CD14-positive monocyte (primary cell): ENCODE results near the gene UBXN6. TPM values are rescaled to one million over a fixed set of nuclear protein-coding genes. Genes with fewer than 3 reads are reported as not detected.

Experiments used
- DNase-seq, 3 donors: peaks; one replicate each; pipeline ENCODE4 v3.0.0-alpha.2; 2011 to 2022
- H2AFZ ChIP-seq: 2 replicates; pipeline ENCODE4 v1.6.0; 2012; ENCODE audit warnings: mild to moderate bottlenecking, low read depth, low read length, inconsistent platforms; ENCODE audit not compliant: insufficient read depth, poor library complexity, severe bottlenecking
- H3K27ac ChIP-seq, 2 donors: 1 replicate in 1 of 2; 2 replicates in 1 of 2; pipeline ENCODE4 v1.5.1; 2012 to 2013; ENCODE audit warnings: low read length in 2 of 2, control low read depth in 1 of 2, inconsistent platforms in 1 of 2, low read depth in 1 of 2, mild to moderate bottlenecking in 1 of 2
- H3K27me3 ChIP-seq, 2 donors: one replicate each; pipeline versions ENCODE4 v1.6.0 to v1.6.1; 2011 to 2013; ENCODE audit warnings: low read length in 2 of 2; ENCODE audit not compliant: control insufficient read depth in 2 of 2, insufficient read depth in 2 of 2
- H3K36me3 ChIP-seq, 2 donors: replicated peaks in 1 of 2; 1 replicate in 1 of 2; 2 replicates in 1 of 2; pipeline versions ENCODE4 v1.5.1 to v1.6.1; 2012 to 2013; ENCODE audit warnings: low read length in 2 of 2, control low read depth in 1 of 2, inconsistent platforms in 1 of 2, mild to moderate bottlenecking in 1 of 2; ENCODE audit not compliant: insufficient read depth in 2 of 2, control insufficient read depth in 1 of 2
- H3K4me1 ChIP-seq, 2 donors: 1 replicate in 1 of 2; 2 replicates in 1 of 2; pipeline versions ENCODE4 v1.5.1 to v1.6.1; 2012 to 2013; ENCODE audit warnings: low read length in 2 of 2, control low read depth in 1 of 2, inconsistent platforms in 1 of 2, mild to moderate bottlenecking in 1 of 2, moderate library complexity in 1 of 2; ENCODE audit not compliant: insufficient read depth in 2 of 2, control insufficient read depth in 1 of 2
- H3K4me2 ChIP-seq: replicated peaks from 2 replicates; pipeline ENCODE3; 2012; ENCODE audit warnings: low read length, moderate library complexity, mild to moderate bottlenecking; ENCODE audit not compliant: poor library complexity, severe bottlenecking; ENCODE audit errors: extremely low read depth
- H3K4me3 ChIP-seq, 3 experiments: fragments of 200-600 bp in 1 of 3; sonication (generic) in 1 of 3; replicated peaks in 1 of 3; 1 replicate in 2 of 3; 2 replicates in 1 of 3; pipeline ENCODE4 v1.5.1; 2011 to 2013; ENCODE audit warnings: low read length in 3 of 3, mild to moderate bottlenecking in 3 of 3, control low read depth in 2 of 3, low read depth in 2 of 3, inconsistent platforms in 1 of 3, moderate library complexity in 1 of 3
- H3K79me2 ChIP-seq: 2 replicates; pipeline ENCODE4 v1.6.0; 2012; ENCODE audit warnings: mild to moderate bottlenecking, control low read depth, inconsistent platforms, low read length, moderate library complexity; ENCODE audit not compliant: insufficient read depth
- H3K9ac ChIP-seq: 2 replicates; pipeline ENCODE4 v1.6.0; 2017; ENCODE audit warnings: low read length, mild to moderate bottlenecking; ENCODE audit not compliant: insufficient read depth, poor library complexity, severe bottlenecking
- H3K9me3 ChIP-seq, 2 donors: replicated peaks in 1 of 2; 1 replicate in 1 of 2; 2 replicates in 1 of 2; pipeline versions ENCODE4 v1.5.1 to v1.6.1; 2012 to 2013; ENCODE audit warnings: low read length in 2 of 2, control low read depth in 1 of 2; ENCODE audit not compliant: control insufficient read depth in 1 of 2, insufficient read depth in 1 of 2
- H4K20me1 ChIP-seq: 2 replicates; pipeline ENCODE4 v1.6.0; 2012; ENCODE audit warnings: mild to moderate bottlenecking, low read length, control low read depth, moderate library complexity; ENCODE audit not compliant: insufficient read depth
- H3K27ac Mint-ChIP-seq, 7 donors: one replicate each; pipeline ENCODE4 v1.8.0; 2020; ENCODE audit warnings: mild to moderate bottlenecking in 7 of 7, mixed read lengths in 7 of 7, moderate library complexity in 6 of 7, inconsistent platforms in 2 of 7
- H3K27me3 Mint-ChIP-seq, 3 donors: one replicate each; pipeline ENCODE4 v1.8.0; 2021 to 2022; ENCODE audit warnings: low read depth in 3 of 3, mild to moderate bottlenecking in 3 of 3, mixed read lengths in 3 of 3, moderate library complexity in 3 of 3, inconsistent platforms in 1 of 3
- H3K36me3 Mint-ChIP-seq, 2 donors: one replicate each; pipeline ENCODE4 v1.8.0; 2020; ENCODE audit warnings: mixed read lengths in 2 of 2, inconsistent platforms in 1 of 2, mild to moderate bottlenecking in 1 of 2
- H3K4me1 Mint-ChIP-seq: one replicate; pipeline ENCODE4 v1.8.0; 2020; ENCODE audit warnings: mild to moderate bottlenecking, mixed read lengths
- H3K4me3 Mint-ChIP-seq, 2 donors: one replicate each; pipeline ENCODE4 v1.8.0; 2020; ENCODE audit warnings: mild to moderate bottlenecking in 2 of 2, mixed read lengths in 2 of 2, moderate library complexity in 1 of 2
- H3K9me3 Mint-ChIP-seq, 7 donors: one replicate each; pipeline ENCODE4 v1.8.0; 2020 to 2022; ENCODE audit warnings: mixed read lengths in 7 of 7, mild to moderate bottlenecking in 6 of 7, moderate library complexity in 6 of 7, inconsistent platforms in 2 of 7
- WGBS: methylation state at CpG from one replicate; pipeline ENCODE4 v1.1.5; 2013; ENCODE audit warnings: missing lambda C conversion rate; ENCODE audit not compliant: insufficient coverage; 5-methylcytosine and 5-hydroxymethylcytosine counted together
- intact Hi-C, 2 donors: fragments of 100-400 bp; cut with micrococcal nuclease; formaldehyde crosslinking; loops; one replicate each; pipeline versions ENCODE4 v1.15.0 to v1.15.1; 2023
- polyA plus RNA-seq, 3 donors: library from polyadenylated mRNA; depleted of rRNA in 1 of 3; unstranded in 2 of 3; stranded (reverse) in 1 of 3; fragments of 300-500 nt in 2 of 3; fragments of >200 nt in 1 of 3; fragmentation: Illumina TruSeq in 2 of 3; gene quantifications; 1 replicate in 2 of 3; 2 replicates in 1 of 3; pipeline ENCODE4 v1.2.3, GENCODE V29; 2012 to 2021
- TF ChIP-seq, protein P1 (sequence below): fragments of 200-600 bp; IDR thresholded peaks from one replicate; pipeline ENCODE4 v1.8.0; 2022; ENCODE audit warnings: antibody characterized with exemption, mild to moderate bottlenecking

Gene UBXN6
- polyA plus RNA-seq, 3 donors: 3.8 to 64.5 (median 5.4) TPM

DNA sequence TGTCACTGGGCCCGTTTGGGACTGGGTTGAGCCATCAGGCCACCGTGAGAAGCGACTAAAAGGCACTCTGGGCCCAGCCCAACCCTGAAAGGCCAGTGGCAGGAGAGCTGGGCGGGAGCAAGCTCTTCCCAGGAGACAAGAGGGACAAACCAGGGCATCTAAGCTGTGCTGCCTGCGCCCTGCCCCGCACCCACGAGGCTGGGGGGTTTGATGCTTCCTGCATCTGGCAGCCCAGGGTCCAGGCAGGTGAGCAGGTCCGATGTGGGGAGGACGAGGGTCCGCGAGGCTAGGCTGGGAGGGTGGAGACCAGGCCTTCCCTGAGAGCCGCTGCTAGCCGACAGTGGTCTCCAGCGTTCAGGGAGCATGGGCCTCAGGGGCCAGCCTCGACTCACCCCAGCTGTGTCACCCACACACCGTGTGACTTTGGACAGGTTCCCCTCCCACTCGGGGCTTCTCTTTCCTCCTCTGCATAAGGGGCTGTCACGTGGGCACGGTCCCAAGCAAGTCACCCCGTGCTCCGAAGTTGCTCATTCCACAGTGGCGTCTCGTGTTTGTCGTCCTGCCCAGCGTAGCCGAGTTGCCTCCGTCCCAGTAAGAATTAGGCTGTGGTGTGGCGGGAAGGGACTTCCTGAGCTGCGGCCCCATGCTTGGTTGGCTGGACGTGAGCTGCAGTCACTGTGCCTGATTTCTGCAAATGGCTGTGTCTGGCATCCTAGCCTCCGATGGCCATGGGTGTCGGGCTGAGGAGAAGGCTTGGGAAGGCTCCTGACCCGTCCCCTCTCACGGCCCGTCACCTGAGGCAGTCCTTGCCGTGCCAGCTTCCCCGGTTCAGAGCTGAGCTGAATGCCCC lies 44.9 kb upstream of the UBXN6 start:
- peaks cover 47 to 58% of the 10 kb centered on the region in 2 donors for H3K36me3 Mint-ChIP-seq
- no peak overlapping the region for H2AFZ ChIP-seq
- H3K4me3 ChIP-seq: no peak overlapping the region
- no peak for DNase-seq
- intact Hi-C loops: no loop called here
- H3K27ac ChIP-seq: no peak overlapping the region
- peak overlapping the region in 2 of 7 donors; percentile 22 to 41 for H3K27ac Mint-ChIP-seq
- H3K4me1 Mint-ChIP-seq: peaks cover 7% of the 10 kb centered on the region
- H3K4me1 ChIP-seq: peaks cover 0 to 6% of the 10 kb centered on the region in 2 donors
- peaks cover 49 to 52% of the 10 kb centered on the region in 2 donors for H3K36me3 ChIP-seq
- H3K9ac ChIP-seq: no peak overlapping the region
- no peaks in the 10 kb centered on the region for H4K20me1 ChIP-seq
- no peaks in the 10 kb centered on the region for H3K79me2 ChIP-seq
- H3K9me3 Mint-ChIP-seq: no peaks in the 10 kb centered on the region
- no peak overlapping the region for H3K4me3 Mint-ChIP-seq
- WGBS: 93% methylated on average over 29 of the region's 37 CpGs
- no peaks in the 10 kb centered on the region for H3K27me3 ChIP-seq
- no peak overlapping the region for H3K4me2 ChIP-seq
- H3K9me3 ChIP-seq: no peaks in the 10 kb centered on the region
- TF ChIP-seq, protein P1, sequence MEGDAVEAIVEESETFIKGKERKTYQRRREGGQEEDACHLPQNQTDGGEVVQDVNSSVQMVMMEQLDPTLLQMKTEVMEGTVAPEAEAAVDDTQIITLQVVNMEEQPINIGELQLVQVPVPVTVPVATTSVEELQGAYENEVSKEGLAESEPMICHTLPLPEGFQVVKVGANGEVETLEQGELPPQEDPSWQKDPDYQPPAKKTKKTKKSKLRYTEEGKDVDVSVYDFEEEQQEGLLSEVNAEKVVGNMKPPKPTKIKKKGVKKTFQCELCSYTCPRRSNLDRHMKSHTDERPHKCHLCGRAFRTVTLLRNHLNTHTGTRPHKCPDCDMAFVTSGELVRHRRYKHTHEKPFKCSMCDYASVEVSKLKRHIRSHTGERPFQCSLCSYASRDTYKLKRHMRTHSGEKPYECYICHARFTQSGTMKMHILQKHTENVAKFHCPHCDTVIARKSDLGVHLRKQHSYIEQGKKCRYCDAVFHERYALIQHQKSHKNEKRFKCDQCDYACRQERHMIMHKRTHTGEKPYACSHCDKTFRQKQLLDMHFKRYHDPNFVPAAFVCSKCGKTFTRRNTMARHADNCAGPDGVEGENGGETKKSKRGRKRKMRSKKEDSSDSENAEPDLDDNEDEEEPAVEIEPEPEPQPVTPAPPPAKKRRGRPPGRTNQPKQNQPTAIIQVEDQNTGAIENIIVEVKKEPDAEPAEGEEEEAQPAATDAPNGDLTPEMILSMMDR: no peak
- no peaks in the 10 kb centered on the region for H3K27me3 Mint-ChIP-seq

DNA sequence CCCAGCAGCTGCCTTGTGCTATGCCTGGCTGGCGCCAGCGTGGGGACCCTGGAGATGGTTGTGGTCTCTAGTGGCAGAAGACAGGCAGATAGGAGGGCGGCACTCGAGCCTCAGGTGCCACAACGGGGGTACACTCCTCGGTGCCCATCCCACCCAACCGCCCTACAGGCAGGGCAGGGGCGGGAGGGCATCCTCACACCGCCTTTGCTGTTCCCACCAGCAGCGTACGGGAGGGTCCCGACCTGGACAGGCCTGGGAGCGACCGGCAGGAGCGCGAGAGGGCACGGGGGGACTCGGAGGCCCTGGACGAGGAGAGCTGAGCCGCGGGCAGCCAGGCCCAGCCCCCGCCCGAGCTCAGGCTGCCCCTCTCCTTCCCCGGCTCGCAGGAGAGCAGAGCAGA lies 44.1 kb upstream of the UBXN6 start:
- Histone ChIP-seq H3K9me3 (no peaks in the 10 kb centered on the region), H3K79me2 (no peaks in the 10 kb centered on the region), H3K4me1 (peaks cover 0 to 5% of the 10 kb centered on the region in 2 donors), H3K27ac (no peak overlapping the region), H4K20me1 (no peaks in the 10 kb centered on the region), H2AFZ (no peak overlapping the region), H3K4me3 (no peak overlapping the region), H3K9ac (no peak overlapping the region), H3K27me3 (no peaks in the 10 kb centered on the region), H3K4me2 (no peak overlapping the region), H3K36me3 (peaks cover 55 to 56% of the 10 kb centered on the region in 2 donors)
- 98% methylated on average over 16 of the region's 25 CpGs for WGBS
- Mint-ChIP-seq H3K9me3 (no peaks in the 10 kb centered on the region), H3K4me3 (no peak overlapping the region), H3K36me3 (peaks cover 49 to 53% of the 10 kb centered on the region in 2 donors), H3K27ac (no peak overlapping the region), H3K27me3 (no peaks in the 10 kb centered on the region), H3K4me1 (peaks cover 6% of the 10 kb centered on the region)
- TF ChIP-seq, protein P1: no peak
- no peak for DNase-seq
- intact Hi-C loops: no loop called here
